Ovary (tissue), 3 donors: ENCODE results near the gene TBC1D12.

Source experiments
- EP300 ChIP-seq: sonication (generic); formaldehyde crosslinking; IDR thresholded peaks from one replicate; pipeline ENCODE4 v1.6.1; 2017; ENCODE audit warnings: antibody characterized with exemption
- POLR2A ChIP-seq: fragments of 450-650 bp; IDR thresholded peaks from one replicate; pipeline ENCODE4 v1.6.1; 2017; ENCODE audit warnings: antibody characterized with exemption, mild to moderate bottlenecking, moderate library complexity
- TF ChIP-seq, protein P1 (sequence below), 3 donors: fragments of 450-650 bp in 2 of 3; fragments of 200-600 bp in 1 of 3; IDR thresholded peaks; one replicate each; pipeline versions ENCODE4 v1.5.1 to v1.8.0; 2016 to 2022; ENCODE audit warnings: antibody characterized with exemption in 3 of 3, mild to moderate bottlenecking in 1 of 3
- donor health status: DM: no; HTN: no; CAD: no.

- TF ChIP-seq, protein P1, sequence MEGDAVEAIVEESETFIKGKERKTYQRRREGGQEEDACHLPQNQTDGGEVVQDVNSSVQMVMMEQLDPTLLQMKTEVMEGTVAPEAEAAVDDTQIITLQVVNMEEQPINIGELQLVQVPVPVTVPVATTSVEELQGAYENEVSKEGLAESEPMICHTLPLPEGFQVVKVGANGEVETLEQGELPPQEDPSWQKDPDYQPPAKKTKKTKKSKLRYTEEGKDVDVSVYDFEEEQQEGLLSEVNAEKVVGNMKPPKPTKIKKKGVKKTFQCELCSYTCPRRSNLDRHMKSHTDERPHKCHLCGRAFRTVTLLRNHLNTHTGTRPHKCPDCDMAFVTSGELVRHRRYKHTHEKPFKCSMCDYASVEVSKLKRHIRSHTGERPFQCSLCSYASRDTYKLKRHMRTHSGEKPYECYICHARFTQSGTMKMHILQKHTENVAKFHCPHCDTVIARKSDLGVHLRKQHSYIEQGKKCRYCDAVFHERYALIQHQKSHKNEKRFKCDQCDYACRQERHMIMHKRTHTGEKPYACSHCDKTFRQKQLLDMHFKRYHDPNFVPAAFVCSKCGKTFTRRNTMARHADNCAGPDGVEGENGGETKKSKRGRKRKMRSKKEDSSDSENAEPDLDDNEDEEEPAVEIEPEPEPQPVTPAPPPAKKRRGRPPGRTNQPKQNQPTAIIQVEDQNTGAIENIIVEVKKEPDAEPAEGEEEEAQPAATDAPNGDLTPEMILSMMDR (IDR thresholded peaks at IDR 0.05) = no peak
- TF ChIP-seq POLR2A (peak; percentile 22), EP300 (no peak)
Measured at GRCh38 chr10:94402204-94402842, at the start of gene TBC1D12.
